Upper lobe of left lung (tissue), 4 donors: ENCODE measurements around the gene COPRS.

Source experiments
- EP300 ChIP-seq, 4 donors: sonication (generic); formaldehyde crosslinking; IDR thresholded peaks; one replicate each; pipeline ENCODE4 v1.5.1; 2017; ENCODE audit warnings: antibody characterized with exemption in 4 of 4, control low read depth in 2 of 4
- POLR2A ChIP-seq, 4 donors: fragments of 450-650 bp; IDR thresholded peaks; one replicate each; pipeline ENCODE4 v1.5.1; 2016 to 2017; ENCODE audit warnings: antibody characterized with exemption in 4 of 4, mild to moderate bottlenecking in 2 of 4
- POLR2AphosphoS5 ChIP-seq, 2 donors: sonication (generic); formaldehyde crosslinking; IDR thresholded peaks; one replicate each; pipeline ENCODE4 v1.5.1; 2017; ENCODE audit warnings: antibody characterized with exemption in 2 of 2
- TF ChIP-seq, protein P1 (sequence below), 6 experiments: fragments of 450-650 bp in 4 of 6; fragments of 200-600 bp in 2 of 6; sonication (generic) in 2 of 6; IDR thresholded peaks; one replicate each; pipeline ENCODE4 v1.5.1; 2016 to 2019; ENCODE audit warnings: antibody characterized with exemption in 6 of 6

DNA sequence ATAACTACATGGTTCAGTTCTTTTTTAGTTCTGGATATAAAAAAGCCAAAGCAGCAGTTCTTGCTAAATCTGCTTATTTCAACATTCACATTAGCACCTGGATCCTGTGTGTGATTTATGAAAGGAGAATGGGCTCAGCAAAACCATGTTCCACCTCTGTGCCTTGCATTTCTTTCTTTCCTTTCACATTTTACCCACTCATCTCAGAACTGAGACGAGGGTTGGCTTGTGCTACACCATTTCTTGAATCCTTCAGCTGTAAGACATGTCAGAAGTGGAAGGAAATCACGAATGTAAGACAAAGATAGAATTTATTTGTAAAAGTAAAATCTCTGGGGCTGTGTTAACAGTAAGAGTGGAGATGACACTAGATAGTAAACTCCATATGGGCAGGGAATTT is 43.6 kb upstream of the COPRS start:
- TF ChIP-seq POLR2AphosphoS5 (IDR thresholded peaks at IDR 0.05) (no peak), POLR2A (IDR thresholded peaks at IDR 0.05) (no peak), EP300 (IDR thresholded peaks at IDR 0.05) (no peak)
- TF ChIP-seq, protein P1, sequence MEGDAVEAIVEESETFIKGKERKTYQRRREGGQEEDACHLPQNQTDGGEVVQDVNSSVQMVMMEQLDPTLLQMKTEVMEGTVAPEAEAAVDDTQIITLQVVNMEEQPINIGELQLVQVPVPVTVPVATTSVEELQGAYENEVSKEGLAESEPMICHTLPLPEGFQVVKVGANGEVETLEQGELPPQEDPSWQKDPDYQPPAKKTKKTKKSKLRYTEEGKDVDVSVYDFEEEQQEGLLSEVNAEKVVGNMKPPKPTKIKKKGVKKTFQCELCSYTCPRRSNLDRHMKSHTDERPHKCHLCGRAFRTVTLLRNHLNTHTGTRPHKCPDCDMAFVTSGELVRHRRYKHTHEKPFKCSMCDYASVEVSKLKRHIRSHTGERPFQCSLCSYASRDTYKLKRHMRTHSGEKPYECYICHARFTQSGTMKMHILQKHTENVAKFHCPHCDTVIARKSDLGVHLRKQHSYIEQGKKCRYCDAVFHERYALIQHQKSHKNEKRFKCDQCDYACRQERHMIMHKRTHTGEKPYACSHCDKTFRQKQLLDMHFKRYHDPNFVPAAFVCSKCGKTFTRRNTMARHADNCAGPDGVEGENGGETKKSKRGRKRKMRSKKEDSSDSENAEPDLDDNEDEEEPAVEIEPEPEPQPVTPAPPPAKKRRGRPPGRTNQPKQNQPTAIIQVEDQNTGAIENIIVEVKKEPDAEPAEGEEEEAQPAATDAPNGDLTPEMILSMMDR (IDR thresholded peaks at IDR 0.05): no peak
